HG02798 (cell line): ENCODE data around the gene ENPP5.

Source experiments
- ATAC-seq: cut with Tn5 transposase; IDR thresholded peaks from one replicate; pipeline ENCODE4 v1.9.1; 2021; ENCODE audit warnings: mild to moderate bottlenecking; ENCODE audit not compliant: unreplicated experiment, poor library complexity

ENPP5 gene, protein sequence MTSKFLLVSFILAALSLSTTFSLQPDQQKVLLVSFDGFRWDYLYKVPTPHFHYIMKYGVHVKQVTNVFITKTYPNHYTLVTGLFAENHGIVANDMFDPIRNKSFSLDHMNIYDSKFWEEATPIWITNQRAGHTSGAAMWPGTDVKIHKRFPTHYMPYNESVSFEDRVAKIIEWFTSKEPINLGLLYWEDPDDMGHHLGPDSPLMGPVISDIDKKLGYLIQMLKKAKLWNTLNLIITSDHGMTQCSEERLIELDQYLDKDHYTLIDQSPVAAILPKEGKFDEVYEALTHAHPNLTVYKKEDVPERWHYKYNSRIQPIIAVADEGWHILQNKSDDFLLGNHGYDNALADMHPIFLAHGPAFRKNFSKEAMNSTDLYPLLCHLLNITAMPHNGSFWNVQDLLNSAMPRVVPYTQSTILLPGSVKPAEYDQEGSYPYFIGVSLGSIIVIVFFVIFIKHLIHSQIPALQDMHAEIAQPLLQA

DNA sequence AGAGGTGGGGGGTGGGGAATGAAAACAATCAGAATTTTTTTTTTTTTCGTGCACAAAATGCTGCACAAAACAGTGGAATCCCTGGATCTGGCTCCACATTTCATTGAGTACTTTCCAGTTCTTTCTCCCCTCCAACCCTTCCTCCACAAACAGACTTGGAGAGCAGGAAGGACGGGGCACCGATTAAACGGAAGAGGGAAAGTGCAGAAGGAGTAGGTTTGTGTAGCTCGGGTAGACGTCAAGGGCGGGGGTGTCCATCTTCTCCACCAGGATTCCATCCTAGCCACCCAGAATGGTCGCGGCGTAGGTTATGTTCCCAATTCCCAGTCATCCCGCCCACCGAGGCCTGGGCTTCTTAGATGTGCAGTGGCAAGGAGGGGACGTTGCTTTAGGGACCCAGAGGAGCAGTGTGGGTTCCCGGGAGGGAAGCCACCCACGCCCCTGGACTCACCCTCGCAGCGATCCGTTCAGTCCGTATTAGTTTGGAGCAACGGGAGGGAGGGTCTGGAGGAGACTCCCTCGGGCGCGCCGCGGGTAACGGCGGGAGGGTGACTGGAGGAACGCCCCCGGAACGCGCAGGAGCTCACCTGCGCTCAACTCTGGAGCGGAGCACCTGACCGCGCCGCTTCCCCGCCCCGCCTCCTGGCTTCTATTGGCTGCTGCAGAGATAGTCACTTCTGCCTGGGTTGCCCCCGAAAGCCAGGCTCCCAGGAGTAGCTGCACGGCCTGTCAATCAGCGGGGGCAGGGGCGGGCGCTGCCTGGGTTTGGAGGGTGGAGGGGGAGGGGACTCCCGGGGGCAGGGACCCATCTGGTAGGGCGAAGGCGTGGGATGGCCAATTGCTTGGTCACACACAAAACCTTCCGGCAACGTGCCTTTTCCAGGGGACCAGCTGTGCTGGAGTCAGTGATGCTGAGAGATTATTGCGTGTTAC lies at the start of gene ENPP5:
Gene ENPP5 (minus strand): TSS at position 624 of the 933 bp plus-strand sequence. CDS start 2,718 bp downstream, outside the sequence.
- peak; percentile 84 for ATAC-seq

GRCh38 chr6:46219661-46220060 lies 48.9 kb upstream of the ENPP5 start:
- ATAC-seq: no peak

DNA sequence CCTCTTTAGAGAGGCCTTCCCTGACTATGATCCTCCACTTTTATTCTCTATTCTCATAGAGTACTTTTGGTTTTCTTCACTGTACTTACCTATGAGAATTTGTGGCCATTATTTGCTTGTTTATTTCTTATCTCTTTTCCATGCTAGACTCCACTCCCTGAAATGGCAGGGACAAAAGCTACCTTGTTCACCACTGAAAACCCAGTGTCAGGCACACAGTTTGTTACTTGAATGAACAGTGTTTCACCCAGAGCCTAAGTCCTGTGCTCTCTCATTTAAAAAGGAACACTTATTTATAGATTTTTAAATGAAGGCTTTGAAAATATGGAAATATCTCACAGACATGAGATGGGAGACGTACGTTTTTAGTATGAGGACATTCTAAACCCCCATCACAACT lies 47.7 kb upstream of the ENPP5 start:
- ATAC-seq: no peak

- ATAC-seq: peak; percentile 41
These were observed 46.9 kb upstream of the ENPP5 start for GRCh38 chr6:46217671-46218131.

- no peak for ATAC-seq
These were observed 46.1 kb upstream of the ENPP5 start for GRCh38 chr6:46216879-46217278.

DNA sequence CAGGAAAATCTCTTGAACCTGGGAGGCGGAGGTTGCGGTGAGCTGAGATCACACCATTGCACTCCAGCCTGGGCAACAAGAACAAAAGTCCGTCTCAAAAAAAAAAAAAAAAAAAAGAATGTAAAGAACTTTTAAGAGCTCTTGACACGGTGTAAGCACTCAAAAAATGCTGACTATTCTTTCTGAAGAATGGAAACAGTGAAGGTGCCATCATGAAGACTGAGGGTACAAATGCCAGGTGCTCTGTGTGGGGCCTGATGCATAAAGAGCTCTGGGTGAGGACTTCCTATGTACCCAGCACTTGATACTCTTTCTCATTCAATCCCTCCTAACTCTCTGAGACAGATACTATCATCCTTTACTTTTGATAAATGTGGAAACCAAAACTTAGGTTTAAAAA lies 45.0 kb upstream of the ENPP5 start:
- no peak for ATAC-seq

DNA sequence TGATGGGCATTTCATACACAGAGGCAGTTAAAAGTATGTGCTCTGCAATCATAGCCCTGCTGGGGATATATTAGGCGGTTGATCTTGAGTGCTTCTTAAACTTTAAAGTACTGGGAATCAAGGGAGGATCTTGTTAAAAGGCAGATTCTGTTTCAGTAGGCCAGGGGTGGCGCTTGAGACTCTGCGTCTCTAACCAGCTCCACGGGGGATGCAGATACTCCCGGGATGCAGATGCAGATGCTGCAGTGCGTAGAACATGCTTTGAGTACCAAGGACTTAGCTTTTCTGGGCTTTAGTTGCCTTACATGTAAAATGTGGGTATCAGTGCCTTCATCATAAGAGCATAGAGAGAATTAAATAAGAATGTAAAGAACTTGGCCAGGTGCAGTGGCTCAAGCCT lies 44.4 kb upstream of the ENPP5 start:
- no peak for ATAC-seq

GRCh38 chr6:46211917-46212316 lies 41.1 kb upstream of the ENPP5 start:
- ATAC-seq: no peak

GRCh38 chr6:46210294-46210693 lies 39.5 kb upstream of the ENPP5 start:
- no peak for ATAC-seq

GRCh38 chr6:46208303-46208702 lies 37.5 kb upstream of the ENPP5 start:
- ATAC-seq: no peak

DNA sequence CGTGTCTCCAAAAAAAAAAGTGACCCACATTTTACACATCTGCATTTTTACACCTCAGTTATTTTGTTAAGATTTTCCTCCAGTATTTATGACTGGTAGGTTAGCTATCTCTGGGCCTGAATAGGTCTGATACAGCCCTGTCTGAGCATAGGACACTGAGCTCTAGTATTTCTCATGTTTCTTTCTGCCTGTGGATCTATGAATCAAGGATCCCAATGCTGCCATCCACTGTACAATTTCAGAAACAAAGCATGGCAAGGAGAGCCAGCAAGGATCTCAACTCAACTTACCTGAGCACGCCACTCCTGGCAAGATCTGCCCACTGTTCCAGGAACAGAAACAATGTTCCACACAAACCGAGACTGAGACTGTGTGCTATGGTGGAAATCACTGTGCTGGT lies 36.4 kb upstream of the ENPP5 start:
- ATAC-seq: no peak

- ATAC-seq: no peak
These were observed 34.3 kb upstream of the ENPP5 start for GRCh38 chr6:46204880-46205650.

- ATAC-seq: no peak
These were observed 32.8 kb upstream of the ENPP5 start for GRCh38 chr6:46203391-46204177.

DNA sequence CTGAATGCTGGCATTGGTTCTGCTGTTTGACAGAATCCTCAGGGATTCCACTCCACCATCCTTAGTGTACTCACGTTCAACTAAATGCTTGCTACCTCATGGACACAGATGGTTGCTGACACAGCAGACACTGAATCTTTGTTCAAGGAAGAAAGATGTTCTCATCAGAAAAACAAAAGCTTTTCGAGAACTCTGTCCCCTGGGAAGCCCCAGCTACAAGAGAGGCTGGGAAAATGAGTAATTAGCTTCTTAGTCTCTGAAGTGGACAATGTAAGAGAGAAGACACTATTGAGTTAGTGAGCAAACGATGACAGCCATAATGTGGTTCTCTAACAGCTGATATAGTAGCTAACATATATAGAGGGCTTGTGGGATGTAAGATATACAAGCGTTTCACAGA lies 30.9 kb upstream of the ENPP5 start:
- ATAC-seq: no peak

DNA sequence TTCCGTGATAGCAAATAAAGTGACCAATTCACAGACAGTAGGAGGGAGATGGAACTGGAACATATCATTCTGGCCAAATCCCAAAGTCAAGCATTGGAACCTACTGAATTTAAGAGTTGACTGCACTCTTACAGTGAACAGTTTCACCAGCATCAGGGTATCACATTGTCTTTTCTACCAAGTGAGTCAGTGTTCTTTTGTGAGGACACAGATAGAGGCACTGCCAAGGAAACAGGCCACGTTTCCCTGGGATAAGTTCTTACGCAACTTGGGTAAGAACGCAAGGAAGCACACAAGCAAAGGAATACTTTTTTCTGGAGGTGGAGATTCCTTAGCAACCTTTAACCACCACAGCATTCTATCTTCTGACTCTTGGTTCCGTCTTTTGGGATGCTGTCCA lies 28.6 kb upstream of the ENPP5 start:
- no peak for ATAC-seq

GRCh38 chr6:46191961-46192360 lies 21.2 kb upstream of the ENPP5 start:
- ATAC-seq: no peak

- no peak for ATAC-seq
These were observed 20.1 kb upstream of the ENPP5 start for GRCh38 chr6:46190889-46191288.

DNA sequence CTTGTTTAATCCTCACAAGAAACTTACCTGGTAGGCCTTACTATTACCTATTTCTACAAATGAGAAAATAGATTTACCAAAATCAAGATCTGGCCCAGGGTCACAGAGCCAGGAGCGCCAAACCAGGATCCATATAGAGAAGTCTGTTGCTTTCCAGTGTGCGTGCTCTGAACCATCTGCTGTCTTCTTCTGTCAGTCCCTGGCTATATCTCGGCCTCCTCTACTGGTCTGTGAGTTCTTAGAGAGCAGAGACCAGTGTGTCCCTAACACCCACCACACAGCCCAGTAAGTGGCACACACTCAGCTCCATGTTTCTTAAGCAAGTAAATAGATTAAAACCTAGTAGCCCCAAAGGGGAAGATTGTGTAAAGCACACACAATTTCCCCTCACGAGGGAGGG lies 18.9 kb upstream of the ENPP5 start:
- no peak for ATAC-seq

- no peak for ATAC-seq
These were observed 15.8 kb upstream of the ENPP5 start for GRCh38 chr6:46186583-46186982.

DNA sequence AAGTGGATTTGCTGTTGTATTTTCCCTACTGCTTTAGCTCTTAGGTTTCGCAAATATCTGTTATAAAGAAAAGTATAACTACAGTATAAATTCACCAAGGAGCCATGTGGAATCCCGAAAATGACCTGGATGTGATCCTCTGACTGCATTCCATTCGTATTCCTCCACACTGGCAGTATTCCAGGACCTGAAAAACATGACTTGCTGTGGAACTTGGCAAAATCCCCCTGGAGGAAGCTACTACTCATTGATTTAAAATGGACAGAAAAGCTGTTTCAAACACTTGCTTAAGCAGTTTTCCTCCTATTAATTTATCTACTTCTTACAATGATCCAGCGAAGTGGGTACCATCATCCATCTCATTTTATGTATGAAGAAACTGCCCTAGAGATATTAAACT lies 13.3 kb upstream of the ENPP5 start:
- no peak for ATAC-seq
